GM19025 (cell line): ENCODE measurements around the gene TM9SF3.
"Not testable (repeated sequence)": the region's sequence is repeated elsewhere in the genome, so short reads cannot be mapped to it uniquely, and the experiment has no call there.

Experiments
- ATAC-seq: cut with Tn5 transposase; IDR thresholded peaks from one replicate; pipeline ENCODE4 v1.9.1; 2021; ENCODE audit warnings: mild to moderate bottlenecking, low read depth, moderate library complexity; ENCODE audit not compliant: unreplicated experiment

TM9SF3 gene

DNA sequence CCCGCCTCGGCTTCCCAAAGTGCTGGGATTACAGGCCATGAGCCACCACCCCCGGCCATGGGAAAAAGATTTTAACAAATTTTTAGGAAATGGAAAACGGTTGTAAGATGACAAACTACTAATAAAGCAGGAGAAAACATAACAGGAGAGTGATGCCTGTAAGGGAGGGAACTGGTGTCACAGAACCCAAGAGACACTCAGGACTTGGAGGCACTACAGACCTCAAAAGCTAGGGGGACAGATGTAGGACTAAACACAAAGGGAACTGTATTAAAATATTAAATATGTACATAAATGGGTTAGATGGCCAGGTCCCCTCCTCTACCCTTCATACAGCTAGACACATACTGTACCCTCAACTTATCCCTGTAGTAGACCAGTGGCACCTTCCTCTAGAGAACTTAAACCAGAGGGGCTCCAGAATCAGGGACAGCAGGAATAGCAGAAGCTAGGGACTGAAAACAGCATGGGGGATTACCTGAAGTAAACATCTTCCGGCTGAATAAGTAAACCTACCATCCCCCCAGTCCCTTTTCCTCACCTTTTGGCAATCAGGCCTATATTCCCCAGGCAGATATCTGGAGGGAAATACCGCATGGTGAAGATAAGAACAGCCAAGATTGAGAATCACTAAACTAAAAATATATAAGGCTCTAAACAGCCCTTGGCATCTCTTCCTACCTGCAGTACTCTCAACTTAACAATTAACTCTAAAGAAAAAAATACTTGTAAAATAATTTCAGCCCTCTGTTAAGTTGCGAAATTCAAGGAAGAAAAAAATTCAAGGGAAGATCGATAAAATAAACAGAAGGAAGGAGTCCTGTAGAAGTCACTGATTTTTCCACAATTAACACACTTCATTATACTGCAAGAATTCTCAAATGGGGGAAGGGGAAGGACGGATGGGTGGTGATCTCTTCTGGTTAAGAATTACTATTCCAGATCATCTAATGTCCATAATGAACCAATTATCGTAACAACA lies 15.5 kb downstream of the TM9SF3 start:
- ATAC-seq = no peak

DNA sequence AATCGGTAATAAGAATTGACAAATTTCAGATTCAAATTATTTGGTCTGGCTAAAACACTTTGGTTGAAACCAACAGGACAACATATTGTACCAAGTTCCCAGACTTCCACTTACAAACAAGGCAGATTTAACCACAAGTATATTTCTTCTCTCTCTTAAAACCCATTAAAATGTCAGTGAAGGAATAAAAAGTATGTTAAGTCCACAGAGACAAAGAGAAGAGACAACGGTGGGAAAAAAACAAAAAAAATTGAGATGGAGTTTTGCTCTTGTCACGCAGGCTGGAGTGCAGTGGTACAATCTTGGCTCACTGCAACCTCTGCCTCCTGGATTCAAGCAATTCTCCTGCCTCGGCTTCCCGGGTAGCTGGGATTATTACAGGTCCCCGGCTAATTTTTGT lies 16.3 kb downstream of the TM9SF3 start:
- no peak for ATAC-seq

DNA sequence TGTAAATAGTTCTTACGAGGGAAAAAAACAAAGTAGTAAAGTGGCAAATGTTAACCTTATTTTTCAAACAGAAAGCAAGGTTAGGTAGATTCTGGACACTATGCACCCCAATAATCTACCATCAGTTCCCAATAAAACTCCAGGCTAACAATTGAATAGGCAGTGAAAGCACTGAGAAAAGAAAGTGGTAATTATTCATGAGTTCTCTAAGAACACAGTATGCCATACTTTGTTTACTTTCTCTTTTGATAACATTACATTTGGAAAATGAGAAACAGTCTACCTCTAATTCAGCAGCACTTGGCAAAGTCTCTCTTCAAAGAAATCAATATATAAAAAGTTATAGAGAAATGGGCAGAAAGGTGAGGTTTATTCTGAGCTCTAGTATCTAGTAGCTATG lies 18.4 kb downstream of the TM9SF3 start:
- ATAC-seq = no peak

DNA sequence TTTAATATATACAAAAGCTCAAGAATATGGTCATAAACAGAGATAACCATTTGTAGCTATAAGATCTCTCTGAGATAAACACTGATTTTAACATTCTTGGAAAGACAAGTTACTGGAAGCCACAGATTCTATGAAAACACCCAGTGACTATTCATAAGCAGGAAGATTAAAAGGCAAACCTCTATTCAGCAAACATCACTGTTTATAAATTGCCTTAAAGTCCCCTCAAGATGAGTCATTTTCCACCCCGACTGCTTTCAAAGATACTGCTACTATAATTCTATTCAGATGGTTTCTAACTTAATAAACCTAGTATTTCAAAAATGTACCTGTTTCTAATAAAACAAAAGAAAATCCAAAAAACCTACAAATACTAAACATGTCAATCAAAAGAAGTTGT lies 21.0 kb downstream of the TM9SF3 start:
- no peak for ATAC-seq

DNA sequence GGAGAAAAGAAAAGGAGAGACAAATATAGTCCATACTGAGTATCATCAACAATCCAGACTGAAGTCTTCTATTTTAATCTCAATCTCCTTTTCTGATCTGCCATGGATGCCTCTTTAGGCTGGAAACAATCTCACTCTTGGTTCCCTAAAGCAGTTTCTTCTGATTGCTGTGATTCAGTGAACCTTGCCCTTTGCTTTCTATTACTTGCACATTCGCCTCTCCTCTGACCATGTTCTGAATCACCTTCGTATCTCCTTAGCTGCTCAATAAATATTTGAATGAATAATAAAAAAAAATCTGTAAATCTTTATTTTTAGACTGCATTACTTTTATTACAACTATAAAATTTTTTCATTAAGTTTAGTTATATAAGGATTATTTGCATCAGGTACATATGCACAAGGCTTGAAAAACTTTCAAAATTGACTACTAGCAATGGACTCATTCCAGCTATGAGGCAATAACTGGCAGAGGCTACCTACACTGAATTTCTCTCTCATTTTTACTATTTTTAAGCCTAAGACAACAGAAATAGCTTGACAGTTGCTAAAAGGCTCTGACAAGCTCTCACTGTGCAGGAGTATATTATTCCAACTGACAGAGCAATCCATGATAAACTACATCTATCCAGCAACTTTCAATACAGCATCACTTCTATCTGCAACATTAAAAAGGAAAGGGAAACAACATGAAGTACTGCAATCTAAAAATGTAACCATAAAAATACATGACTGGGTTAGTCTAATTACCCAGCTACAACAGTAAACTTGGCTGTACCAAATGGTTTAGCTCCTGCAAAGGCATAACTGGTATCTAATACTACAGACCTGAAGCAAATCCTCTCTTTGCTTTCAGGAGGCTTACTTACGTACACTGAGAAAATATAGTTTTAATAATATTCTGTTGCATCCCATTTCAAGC lies 25.6 kb downstream of the TM9SF3 start:
- ATAC-seq = no peak

DNA sequence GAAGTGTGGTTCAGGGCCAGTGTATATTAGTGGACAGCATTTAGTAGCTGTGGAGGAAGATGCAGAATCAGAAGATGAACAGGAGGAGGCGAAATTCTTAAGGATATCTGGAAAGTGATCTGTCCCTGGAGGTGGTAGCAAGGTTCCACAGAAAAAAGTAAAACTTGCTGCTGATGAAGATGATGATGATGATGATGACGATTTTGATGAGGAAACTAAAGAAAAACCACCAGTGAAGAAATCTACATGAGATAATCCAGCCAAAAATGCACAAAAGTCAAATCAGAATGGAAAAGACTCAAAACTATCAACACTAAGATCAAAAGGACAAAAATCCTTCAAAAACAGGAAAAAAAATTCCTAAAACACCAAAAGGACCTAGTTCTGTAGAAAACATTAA lies 26.3 kb downstream of the TM9SF3 start:
- no peak for ATAC-seq

DNA sequence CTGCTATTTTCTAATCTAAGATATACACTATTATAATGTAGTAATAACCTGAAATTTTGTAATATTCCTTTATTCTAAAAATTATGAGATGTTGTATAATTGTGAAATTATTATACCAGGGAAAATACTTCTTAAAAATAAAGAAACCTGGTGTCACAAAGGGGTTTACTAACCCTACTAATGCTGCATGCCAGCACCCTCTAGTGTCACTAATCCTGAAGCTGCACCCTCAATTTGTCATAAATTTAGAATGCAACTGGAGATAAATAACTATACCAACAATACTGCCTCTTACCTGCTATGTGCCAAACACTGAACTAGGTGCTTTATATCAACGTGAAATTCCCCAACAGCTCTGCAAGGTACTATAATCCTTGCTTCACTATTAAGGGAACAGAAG lies 30.8 kb downstream of the TM9SF3 start:
- ATAC-seq = no peak

DNA sequence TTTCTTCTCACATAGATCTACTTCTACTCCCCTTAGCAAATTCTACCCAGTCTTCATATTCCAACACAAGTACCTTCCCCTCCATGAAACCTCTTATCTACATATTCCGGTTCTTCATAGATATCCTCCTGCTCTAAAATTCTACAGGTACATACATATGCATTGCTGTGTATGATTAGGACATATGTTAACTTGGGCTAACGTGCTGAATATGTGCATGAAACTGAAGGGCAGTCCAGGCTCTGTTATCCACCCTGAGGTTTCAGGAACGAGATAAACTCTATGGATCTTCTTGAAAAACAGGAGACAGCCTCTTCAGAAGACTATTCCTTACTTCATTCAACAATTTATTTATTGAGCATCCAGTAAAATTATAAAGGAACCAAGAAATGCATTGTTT lies 31.5 kb downstream of the TM9SF3 start:
- no peak for ATAC-seq

DNA sequence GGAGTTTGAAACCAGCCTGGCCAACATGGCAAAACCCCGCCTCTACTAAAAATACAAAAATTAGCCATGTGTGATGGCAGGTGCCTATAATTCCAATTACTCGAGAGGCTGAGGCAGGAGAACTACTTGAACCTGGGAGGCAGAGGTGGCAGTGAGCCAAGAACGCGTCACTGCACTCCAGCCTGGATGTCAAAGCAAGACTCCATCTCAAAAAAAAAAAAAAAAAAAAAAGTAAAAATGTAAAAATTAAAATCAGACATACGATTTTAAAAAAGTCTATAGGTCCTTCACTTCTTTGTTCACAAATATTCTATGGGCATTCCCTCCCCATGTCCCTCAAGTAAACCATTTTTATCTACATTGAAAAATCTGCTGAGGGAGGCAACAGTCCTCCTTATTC lies 38.2 kb downstream of the TM9SF3 start:
- ATAC-seq = no peak

DNA sequence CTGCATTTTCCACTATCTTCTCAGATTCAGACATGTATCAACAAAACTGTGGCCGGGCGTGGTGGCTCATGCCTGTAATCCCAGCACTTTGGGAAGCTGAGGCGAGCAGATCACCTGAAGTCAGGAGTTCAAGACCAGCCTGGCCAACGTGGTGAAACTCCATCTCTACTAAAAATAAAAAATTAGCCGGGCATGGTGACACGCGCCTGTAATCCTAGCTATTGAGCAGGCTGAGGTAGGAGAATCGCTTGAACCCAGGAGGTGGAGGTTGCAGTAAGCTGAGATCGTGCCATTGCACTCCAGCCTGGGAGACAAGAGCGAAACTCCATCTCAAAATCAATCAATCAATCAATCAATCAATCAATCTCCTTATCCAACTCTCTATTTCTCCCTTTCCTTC lies 41.3 kb downstream of the TM9SF3 start:
- not testable (repeated sequence) for ATAC-seq

DNA sequence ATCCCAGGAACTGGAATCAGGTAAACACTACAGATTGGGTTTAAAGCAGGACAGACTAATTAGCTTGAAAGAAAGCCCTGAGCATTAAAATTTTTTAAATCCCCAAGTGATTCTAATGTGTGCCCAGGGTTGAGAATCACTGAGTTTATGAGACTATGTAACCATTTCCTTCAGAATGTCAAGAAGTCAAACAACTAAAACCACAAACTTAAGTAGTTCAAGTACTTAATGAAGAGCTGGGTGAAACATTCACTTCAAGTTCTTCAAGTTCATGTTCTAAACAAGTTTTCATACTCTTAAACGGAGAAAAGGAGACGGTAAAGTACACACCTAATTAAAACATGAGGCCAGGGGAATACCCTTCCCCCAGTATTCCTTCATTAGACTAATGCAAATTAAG lies 44.9 kb downstream of the TM9SF3 start:
- no peak for ATAC-seq

DNA sequence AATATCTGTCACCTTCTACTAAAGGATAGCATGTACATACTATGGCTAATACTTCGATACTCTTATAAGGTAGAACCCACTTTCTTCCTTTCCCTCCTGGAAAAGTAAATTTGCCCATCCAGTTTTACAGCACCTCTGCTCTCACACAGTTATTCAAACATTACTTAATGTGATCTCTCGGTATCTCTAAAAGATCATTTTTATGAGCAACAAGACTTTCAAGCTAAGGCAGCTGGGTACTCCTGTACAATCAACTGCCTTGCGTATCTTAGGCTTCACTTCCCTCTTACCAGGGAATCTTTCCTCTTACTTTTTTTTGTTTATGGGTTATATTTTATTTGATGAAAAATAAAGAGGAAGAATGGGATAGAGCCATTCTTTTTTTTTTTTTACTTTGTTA lies 46.6 kb downstream of the TM9SF3 start:
- no peak for ATAC-seq

DNA sequence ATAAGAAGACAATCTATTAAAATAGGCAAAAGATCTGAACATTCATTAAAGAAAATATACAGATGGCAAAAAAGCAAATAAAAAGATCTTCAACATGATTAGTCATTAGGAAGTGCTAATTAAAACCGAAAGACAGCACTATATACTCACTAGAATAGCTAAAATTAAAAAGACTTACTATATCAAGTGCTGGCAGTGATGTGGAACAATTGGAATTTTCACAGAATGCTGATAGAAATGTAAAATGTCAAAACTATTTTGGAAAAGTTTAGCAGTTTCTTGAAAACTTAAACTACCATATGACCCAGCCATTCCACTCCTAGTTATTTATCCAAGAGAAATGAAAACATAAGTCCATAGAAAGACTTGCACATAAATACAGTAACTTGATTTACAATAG lies 48.1 kb downstream of the TM9SF3 start:
- ATAC-seq = no peak

DNA sequence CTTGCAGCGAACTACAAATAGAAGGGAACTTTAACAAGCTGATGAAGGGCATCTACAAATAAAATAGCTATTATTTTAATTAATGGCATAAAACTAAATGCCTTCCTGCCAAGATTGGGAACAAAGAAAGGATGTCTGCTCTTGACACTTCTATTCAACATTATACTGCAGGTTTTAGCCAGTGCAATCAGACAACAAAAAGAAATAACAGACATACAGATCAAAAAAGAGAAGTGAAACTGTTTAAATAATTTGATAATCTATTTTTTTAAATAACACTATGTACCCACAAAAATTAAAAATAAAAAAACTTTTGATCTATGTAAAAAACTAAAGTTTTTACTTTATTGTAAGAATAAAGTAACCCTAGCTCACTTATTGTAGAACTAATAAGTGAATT lies 50.7 kb downstream of the TM9SF3 start:
- ATAC-seq = no peak

DNA sequence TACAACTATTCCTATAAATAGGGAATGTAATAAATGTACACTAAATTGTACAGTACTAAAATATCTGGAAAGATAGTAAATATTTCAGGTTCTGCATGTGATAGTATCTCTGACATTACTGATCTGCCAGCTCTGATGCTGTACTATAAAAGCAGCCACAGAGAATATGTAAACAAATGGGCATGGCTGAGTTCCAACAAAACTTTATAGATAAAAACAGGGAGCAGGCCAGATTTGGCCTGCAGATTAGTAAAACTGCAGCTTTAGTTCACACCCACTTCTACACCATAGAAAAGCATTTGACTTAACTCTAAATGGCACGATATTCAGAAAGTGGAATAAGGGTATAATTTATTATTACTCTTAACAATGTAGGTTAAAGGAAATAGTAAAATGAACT lies 54.3 kb downstream of the TM9SF3 start:
- no peak for ATAC-seq

DNA sequence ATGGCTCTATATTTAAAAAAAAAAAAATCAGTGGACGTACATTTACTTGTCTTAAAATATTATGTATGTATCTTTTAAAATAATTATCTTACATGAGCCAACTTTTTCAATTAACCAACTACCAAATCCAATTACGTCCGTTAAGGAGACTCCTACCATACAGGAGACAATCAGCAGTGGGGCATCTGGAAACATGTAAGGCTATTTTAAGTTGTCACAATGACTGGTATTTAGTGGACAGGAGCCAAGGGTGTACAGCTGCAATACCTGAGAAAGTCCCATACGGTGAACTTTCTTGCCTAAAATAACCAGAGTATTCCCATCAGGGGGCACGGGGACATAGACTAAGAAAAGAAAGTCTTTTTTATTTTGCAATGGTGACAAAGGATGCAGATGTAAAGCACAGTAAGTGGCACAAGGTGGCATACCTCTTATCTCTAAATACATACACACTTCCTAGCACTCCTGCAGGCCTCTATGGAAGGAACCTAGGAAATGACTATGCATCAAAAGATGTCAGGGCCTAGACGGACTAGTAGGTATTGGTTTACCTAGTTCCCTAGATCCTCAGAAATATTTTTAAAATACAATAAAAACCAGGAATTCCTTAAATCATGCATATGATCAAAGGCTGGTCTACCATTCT lies 57.1 kb downstream of the TM9SF3 start:
- no peak for ATAC-seq

DNA sequence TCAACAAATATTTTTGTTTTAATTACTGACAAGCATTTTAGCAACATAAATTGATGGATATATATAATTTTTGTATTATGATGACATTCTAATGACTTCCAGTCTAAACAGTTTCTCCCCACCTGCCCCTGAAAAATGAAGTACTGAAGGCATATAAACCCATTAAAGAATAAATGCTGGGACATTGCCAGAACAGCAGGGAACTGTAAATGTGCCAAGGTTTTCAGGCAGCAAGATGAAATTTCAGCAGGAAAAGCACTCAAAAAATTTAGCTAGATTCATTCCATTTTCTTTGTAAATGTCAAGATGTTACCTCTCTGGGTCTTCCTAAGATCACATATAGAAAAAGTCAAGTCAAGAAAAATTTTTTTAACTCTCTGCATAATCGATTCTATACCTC lies 62.1 kb downstream of the TM9SF3 start:
- no peak for ATAC-seq

DNA sequence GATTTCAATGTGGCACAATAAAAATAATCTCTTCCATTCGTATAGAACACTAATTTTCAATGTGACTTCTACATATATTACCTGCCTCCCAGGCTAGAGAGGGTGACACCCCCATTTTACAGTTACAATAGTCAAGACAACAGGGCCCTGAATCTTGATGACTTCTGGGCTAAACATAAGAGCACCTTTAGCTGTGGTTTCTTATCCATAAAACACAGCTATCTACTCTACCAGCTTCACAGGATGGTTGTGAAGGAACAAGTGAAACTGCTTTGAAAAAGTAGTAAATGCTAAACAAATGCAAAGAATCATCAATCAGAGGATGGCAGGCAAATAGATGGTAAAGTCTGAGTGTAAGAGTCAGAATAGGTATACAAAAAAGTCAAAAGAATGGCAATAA lies 69.5 kb downstream of the TM9SF3 start:
- no peak for ATAC-seq

DNA sequence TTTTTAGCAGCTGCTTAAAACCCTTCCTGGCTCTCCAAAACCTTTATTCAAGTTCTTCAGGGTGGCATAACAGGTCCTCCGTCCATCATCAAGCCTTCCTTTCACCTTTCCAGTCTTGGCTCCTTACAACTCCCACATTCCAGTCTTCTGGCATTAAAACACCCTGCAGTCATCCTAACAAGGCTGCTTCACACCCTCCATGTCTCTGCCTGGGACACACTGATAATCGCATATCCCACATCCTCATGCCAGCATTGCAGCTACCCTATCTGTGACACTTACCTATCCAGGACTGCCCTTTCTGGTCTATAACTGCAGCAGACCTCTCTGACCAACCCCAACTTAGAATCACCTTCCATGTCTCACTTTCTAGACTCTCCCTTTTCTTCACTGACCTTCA lies 70.5 kb downstream of the TM9SF3 start:
- ATAC-seq = no peak

DNA sequence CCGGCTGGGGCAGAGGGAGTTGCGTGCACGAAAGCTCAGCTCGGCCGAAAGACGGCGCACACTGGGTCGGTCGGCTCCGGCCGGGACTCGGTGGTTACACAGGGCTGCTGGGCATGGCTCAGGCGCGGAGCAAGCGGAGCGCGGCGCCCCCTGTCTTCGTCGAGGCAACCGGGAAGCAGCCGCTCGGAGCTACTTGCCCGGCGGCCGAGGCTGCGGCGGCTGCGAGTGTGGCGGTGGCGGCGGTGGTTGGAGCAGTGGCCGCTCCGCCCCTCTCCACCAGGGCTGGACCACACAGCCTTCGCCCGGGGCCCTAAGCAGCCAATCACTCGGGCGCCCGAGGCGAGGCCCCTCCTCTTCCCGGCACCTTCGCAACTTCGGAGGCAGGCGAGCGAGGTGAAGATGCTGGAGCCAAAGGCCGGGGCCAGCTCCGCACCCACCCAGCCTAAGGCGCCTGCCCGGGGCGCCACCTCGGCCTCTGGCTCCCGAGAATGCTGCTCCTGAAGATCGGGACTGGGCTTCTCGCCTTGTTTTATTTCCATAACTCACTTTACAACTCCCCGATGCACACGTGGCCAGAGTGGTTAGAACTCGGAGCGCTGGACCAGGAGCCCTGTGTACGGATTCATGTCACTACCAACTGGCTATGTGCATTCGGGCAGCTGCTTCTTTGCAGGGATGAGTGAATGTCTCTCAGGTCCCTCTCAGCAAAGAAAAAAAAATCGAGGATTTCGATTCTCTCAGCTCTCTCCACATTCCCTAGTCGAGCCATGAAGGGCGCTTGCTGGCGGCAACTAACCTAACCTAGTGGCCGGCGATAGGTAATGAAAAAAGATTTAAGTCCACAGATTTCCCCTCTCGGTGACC lies 72.9 kb downstream of the TM9SF3 start, which contains the start of gene TLL2:
Gene TLL2, minus strand, starts transcription at position 229 of the 864 bp plus-strand sequence. CDS start 241 bp downstream, outside the sequence.
- ATAC-seq = peak; percentile 68
